Measurements from ENCODE around the gene NFATC1. TPM values are rescaled to one million over a fixed set of nuclear protein-coding genes. Genes with fewer than 3 reads are reported as not detected.

Gene NFATC1
- total RNA-seq, 1 donor from 2014 or later: 7.1 TPM

DNA sequence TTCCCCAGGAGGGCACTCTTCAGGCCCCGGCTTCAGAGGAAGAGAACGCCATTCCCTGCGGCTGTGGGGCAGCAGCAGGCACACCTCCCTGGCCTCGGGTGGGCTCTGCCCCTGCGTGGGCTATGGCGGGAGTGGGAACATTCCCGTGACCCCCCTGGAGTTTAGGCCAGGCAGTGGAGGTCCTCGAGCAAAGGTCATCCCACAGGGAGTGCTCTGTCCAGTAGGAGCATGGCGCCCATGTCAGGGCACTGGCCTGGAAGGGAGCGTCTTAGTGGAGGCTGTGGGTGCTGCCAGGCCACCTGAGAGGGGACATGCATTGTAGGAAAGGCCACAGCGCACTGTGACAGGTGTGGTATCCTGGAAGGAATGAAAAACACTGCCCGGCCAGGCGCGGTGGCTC is 9.2 kb upstream of the NFATC1 start:
- H3K27me3 Mint-ChIP-seq (ENCODE audit: low read depth): peaks cover 21% of the 10 kb centered on the region
- H3K36me3 Mint-ChIP-seq (ENCODE audit: low read depth): no peaks in the 10 kb centered on the region
- no peak for DNase-seq (ENCODE audit: low spot score)
- no peaks in the 10 kb centered on the region for H3K9me3 Mint-ChIP-seq (ENCODE audit: low read depth)
- no peak overlapping the region for H3K4me3 Mint-ChIP-seq (ENCODE audit: unreplicated experiment)
- TF ChIP-seq, protein P1, sequence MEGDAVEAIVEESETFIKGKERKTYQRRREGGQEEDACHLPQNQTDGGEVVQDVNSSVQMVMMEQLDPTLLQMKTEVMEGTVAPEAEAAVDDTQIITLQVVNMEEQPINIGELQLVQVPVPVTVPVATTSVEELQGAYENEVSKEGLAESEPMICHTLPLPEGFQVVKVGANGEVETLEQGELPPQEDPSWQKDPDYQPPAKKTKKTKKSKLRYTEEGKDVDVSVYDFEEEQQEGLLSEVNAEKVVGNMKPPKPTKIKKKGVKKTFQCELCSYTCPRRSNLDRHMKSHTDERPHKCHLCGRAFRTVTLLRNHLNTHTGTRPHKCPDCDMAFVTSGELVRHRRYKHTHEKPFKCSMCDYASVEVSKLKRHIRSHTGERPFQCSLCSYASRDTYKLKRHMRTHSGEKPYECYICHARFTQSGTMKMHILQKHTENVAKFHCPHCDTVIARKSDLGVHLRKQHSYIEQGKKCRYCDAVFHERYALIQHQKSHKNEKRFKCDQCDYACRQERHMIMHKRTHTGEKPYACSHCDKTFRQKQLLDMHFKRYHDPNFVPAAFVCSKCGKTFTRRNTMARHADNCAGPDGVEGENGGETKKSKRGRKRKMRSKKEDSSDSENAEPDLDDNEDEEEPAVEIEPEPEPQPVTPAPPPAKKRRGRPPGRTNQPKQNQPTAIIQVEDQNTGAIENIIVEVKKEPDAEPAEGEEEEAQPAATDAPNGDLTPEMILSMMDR (IDR thresholded peaks at IDR 0.05): no peak
- H3K4me1 Mint-ChIP-seq (ENCODE audit: low read depth): no peaks in the 10 kb centered on the region
- no peak overlapping the region for H3K27ac Mint-ChIP-seq (ENCODE audit: unreplicated experiment)

DNA sequence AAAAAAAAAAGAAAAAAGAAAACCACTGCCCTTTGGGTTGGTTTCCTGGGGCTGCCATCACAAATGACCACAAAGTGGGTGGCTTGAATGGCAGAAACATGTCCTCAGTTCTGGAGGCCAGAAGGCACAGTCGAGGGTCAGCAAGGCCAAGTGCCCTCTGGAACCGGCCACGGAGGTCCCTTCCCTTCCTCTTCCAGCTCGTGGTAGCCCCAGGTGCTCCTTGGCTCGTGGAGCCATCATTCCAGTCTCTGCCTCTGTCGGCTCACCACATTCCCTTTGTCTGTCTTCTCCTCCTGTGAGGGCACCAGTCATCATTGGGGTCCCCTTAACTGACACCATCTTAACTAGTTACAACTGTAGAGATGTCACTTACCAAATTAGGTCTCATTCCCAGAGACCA is 8.5 kb upstream of the NFATC1 start:
- Mint-ChIP-seq H3K27me3 (ENCODE audit: low read depth) (peaks cover 21% of the 10 kb centered on the region), H3K4me3 (ENCODE audit: unreplicated experiment) (no peak overlapping the region), H3K4me1 (ENCODE audit: low read depth) (no peaks in the 10 kb centered on the region), H3K36me3 (ENCODE audit: low read depth) (no peaks in the 10 kb centered on the region), H3K9me3 (ENCODE audit: low read depth) (no peaks in the 10 kb centered on the region), H3K27ac (ENCODE audit: unreplicated experiment) (no peak overlapping the region)
- TF ChIP-seq, protein P1 (IDR thresholded peaks at IDR 0.05): no peak
- no peak for DNase-seq (ENCODE audit: low spot score)

DNA sequence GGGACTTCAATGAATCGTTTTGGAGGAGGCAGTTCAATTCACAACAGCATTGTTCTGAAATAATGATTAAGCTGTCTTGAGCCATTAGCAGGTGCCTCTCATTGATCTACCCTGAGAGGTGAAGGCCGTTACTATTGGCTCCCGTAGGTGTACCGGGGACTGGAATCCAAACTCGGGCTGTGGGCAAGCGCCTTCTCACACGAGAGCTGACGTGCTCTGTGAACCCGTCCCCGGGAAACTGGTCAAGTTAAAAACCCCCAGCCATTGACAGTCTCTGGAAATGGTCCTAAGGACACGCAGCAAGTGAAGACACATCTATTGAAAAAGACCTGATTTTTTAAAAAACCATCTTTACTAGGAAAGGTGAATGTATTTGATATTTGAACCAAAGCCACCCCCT is 8.1 kb upstream of the NFATC1 start:
- no peaks in the 10 kb centered on the region for H3K9me3 Mint-ChIP-seq (ENCODE audit: low read depth)
- H3K36me3 Mint-ChIP-seq (ENCODE audit: low read depth): no peaks in the 10 kb centered on the region
- H3K27me3 Mint-ChIP-seq (ENCODE audit: low read depth): peaks cover 21% of the 10 kb centered on the region

DNA sequence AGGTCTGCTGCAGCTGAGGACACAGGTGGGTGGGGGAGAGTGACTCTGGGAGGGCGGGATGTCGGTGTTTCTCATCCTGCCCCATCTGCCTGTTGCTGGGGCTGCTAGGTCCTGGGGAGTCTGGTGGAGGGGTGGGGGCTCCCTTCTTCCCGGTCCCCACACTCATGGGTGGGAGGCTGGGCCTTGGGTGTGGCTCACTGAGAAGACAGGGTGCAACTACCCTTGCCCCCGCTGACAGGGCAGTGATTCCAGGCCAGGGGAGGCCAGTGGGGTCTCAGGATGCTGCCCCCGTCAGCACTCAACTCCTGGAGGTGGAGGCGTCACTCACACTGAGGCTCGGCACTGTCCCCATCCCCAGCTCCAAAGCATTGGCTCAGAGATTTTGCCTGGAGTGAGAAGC is 7.7 kb upstream of the NFATC1 start:
- Mint-ChIP-seq H3K9me3 (ENCODE audit: low read depth) (no peaks in the 10 kb centered on the region), H3K4me1 (ENCODE audit: low read depth) (peaks cover 3% of the 10 kb centered on the region), H3K27me3 (ENCODE audit: low read depth) (peaks cover 21% of the 10 kb centered on the region), H3K27ac (ENCODE audit: unreplicated experiment) (no peak overlapping the region), H3K4me3 (ENCODE audit: unreplicated experiment) (no peak overlapping the region), H3K36me3 (ENCODE audit: low read depth) (no peaks in the 10 kb centered on the region)
- TF ChIP-seq, protein P1 (IDR thresholded peaks at IDR 0.05): no peak
- DNase-seq (ENCODE audit: low spot score): no peak

More for the DNA sequence above, 8.1 kb upstream of the NFATC1 start:
- Mint-ChIP-seq H3K27ac (ENCODE audit: unreplicated experiment) (no peak overlapping the region), H3K4me3 (ENCODE audit: unreplicated experiment) (no peak overlapping the region), H3K4me1 (ENCODE audit: low read depth) (no peaks in the 10 kb centered on the region)
- no peak for DNase-seq (ENCODE audit: low spot score)
- TF ChIP-seq, protein P1 (IDR thresholded peaks at IDR 0.05): no peak

DNA sequence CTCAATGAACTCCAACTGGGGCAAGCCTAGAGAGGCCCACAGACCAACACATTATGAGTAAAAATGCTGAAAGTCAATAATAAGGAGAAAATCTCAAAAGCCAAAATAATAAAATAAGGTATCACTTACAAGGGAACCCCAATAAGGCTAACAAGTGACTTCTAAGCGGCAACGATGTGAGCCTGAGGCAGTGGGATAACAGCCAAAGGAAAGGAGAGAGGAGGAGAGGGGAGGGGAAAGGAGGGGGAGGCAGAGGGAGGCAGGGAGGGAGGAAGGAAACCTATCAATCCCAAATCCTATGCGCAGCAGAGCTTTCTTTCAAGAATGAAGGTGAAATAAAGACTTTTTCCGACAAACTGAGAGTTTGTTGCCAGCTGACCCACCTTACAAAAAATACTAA is 6.0 kb upstream of the NFATC1 start:
- H3K27me3 Mint-ChIP-seq (ENCODE audit: low read depth): peaks cover 18% of the 10 kb centered on the region
- TF ChIP-seq, protein P1 (IDR thresholded peaks at IDR 0.05): no peak

More for the DNA sequence above, 6.0 kb upstream of the NFATC1 start:
- peaks cover 10% of the 10 kb centered on the region for H3K4me1 Mint-ChIP-seq (ENCODE audit: low read depth)
- H3K9me3 Mint-ChIP-seq (ENCODE audit: low read depth): no peaks in the 10 kb centered on the region
- H3K4me3 Mint-ChIP-seq (ENCODE audit: unreplicated experiment): no peak overlapping the region
- no peaks in the 10 kb centered on the region for H3K36me3 Mint-ChIP-seq (ENCODE audit: low read depth)
- no peak overlapping the region for H3K27ac Mint-ChIP-seq (ENCODE audit: unreplicated experiment)
- DNase-seq (ENCODE audit: low spot score): no peak

All from chondrocyte (in vitro differentiated cells).